ENCODE measurements around the gene RNF144A. TPM values are rescaled to one million over a fixed set of nuclear protein-coding genes. Genes with fewer than 3 reads are reported as not detected.

Gene RNF144A
- total RNA-seq, 6 experiments from 2014 or later: 1.2 to 3.2 (median 2.0) TPM

DNA sequence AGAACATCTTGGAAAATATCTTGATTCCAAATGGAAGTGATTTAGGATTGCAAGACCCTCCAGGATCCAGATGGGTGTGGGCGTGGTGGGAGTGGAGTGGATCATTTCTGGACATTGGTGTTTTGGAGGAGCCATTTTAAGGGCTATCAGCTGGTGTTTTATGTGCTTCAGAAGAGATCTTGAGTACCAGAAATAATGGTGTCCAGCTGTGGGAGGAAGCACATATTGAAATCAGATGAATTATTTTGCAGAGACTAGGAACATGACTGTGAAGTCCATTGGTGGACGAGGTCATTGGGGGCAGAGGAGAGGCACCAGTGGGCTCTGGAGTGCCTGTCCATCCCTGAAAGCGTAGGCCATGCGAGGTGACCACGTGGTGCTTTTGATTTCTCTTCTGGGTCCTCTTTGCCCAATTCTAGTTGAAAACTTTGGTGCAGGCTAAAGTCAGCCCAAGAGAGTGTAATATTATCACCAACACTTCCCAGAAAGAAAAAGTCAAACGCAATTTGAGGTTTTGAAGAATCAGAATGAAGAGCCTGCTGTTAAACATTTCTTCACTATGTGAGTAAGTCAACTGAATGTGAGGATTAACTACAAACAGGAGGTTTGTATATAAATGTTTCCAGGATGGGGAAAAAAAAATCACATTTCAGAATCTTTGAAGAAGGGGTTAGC is 31.6 kb downstream of the RNF144A start:
- TF ChIP-seq, protein P1, sequence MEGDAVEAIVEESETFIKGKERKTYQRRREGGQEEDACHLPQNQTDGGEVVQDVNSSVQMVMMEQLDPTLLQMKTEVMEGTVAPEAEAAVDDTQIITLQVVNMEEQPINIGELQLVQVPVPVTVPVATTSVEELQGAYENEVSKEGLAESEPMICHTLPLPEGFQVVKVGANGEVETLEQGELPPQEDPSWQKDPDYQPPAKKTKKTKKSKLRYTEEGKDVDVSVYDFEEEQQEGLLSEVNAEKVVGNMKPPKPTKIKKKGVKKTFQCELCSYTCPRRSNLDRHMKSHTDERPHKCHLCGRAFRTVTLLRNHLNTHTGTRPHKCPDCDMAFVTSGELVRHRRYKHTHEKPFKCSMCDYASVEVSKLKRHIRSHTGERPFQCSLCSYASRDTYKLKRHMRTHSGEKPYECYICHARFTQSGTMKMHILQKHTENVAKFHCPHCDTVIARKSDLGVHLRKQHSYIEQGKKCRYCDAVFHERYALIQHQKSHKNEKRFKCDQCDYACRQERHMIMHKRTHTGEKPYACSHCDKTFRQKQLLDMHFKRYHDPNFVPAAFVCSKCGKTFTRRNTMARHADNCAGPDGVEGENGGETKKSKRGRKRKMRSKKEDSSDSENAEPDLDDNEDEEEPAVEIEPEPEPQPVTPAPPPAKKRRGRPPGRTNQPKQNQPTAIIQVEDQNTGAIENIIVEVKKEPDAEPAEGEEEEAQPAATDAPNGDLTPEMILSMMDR (IDR thresholded peaks at IDR 0.05): no peak
- TF ChIP-seq POLR2A (IDR thresholded peaks at IDR 0.05): no peak
- no peaks in the 10 kb centered on the region for H3K27me3 ChIP-seq
- no peak overlapping the region for H3K4me3 ChIP-seq
- no peaks in the 10 kb centered on the region for H3K36me3 ChIP-seq
- WGBS (ENCODE audit: insufficient coverage, low coverage, low lambda C conversion rate, missing lambda C conversion rate): 85% methylated on average over 6 of the region's 6 CpGs
- intact Hi-C loops (cut with DNase I): no loop called here
- ATAC-seq: no peak
- H3K27ac ChIP-seq: no peak overlapping the region
- DNase-seq: no peak
- H3K4me1 ChIP-seq: no peaks in the 10 kb centered on the region
- no peaks in the 10 kb centered on the region for H3K9me3 ChIP-seq

DNA sequence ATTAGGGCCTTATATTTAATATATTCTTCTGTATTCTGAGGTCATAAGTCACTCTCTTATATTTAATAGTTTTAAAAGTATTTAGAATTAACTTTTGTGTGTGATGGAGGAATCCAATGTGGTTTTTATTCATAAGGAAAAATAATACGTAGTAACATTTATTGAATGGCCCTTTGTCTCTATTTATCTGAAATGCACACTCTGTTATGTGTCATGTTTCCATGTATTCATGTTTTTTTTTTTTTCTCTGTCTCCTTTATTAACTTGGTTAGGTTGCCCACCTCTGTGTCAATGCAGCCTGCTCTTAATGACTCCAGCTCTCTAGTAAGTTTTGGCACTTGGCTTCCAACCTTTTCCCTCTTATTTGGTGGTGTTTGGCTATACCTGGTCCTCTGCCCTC is 33.8 kb downstream of the RNF144A start:
- no peak overlapping the region for H3K27ac ChIP-seq
- no peak overlapping the region for H3K4me3 ChIP-seq
- no peak for ATAC-seq
- no peak for DNase-seq
- H3K27me3 ChIP-seq: no peaks in the 10 kb centered on the region
- no peaks in the 10 kb centered on the region for H3K9me3 ChIP-seq
- intact Hi-C loops (cut with DNase I): no loop called here
- TF ChIP-seq, protein P1 (IDR thresholded peaks at IDR 0.05): no peak
- TF ChIP-seq POLR2A (IDR thresholded peaks at IDR 0.05): no peak
- 73% methylated on average over 1 of the region's 1 CpG for WGBS (ENCODE audit: insufficient coverage, low coverage, low lambda C conversion rate, missing lambda C conversion rate)
- H3K36me3 ChIP-seq: no peaks in the 10 kb centered on the region
- H3K4me1 ChIP-seq: no peaks in the 10 kb centered on the region

DNA sequence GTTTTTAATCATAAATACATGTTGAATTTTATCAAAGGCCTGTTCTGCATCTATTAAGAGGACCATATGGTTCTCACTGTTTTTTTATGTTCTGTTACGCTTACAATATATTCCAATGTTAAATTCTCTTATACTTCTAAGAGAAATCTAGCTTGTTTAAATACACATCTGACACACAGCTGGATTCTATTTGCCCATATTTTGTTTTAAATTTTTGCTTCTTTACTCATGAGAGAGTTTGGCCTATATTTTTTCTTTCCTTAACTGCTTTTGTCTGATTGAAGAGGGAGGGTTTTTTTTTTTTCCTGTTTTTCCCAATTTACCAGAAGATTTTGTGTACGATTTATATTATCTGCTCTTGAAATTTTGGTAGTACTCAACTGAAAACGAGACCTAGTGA is 34.9 kb downstream of the RNF144A start:
- ATAC-seq (no peak), DNase-seq (no peak)
- no peak for TF ChIP-seq POLR2A (IDR thresholded peaks at IDR 0.05)
- Histone ChIP-seq H3K4me1 (no peaks in the 10 kb centered on the region), H3K9me3 (no peaks in the 10 kb centered on the region), H3K4me3 (no peak overlapping the region), H3K27ac (no peak overlapping the region), H3K36me3 (no peaks in the 10 kb centered on the region), H3K27me3 (no peaks in the 10 kb centered on the region)
- WGBS (ENCODE audit: insufficient coverage, low coverage, low lambda C conversion rate, missing lambda C conversion rate): 59% methylated on average over 3 of the region's 3 CpGs
- intact Hi-C loops (cut with DNase I): no loop called here

DNA sequence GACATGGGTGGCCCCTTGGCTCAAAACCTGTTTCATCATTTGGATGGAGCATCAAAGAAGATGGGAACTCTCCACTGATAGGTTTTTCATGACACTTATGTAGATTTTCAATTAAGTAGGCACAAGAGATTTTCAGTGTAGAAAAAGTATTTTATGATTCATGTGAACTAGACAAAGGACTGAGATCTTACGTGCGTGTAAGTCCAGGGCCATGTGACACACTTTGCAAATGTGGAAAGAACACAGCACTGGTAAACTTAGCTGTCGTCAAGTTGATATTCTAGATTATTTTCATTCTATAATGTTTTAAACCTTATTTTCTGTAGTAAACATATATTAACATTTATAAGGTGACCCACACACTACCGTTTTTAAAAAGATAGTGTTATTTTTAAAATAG is 37.4 kb downstream of the RNF144A start:
- ATAC-seq (no peak), DNase-seq (no peak)
- intact Hi-C loops (cut with DNase I): no loop called here
- TF ChIP-seq, protein P1 (IDR thresholded peaks at IDR 0.05): no peak
- TF ChIP-seq POLR2A (IDR thresholded peaks at IDR 0.05): no peak
- no peaks in the 10 kb centered on the region for H3K36me3 ChIP-seq
- H3K4me1 ChIP-seq: no peaks in the 10 kb centered on the region
- no peaks in the 10 kb centered on the region for H3K9me3 ChIP-seq
- H3K27me3 ChIP-seq: no peaks in the 10 kb centered on the region
- H3K4me3 ChIP-seq: no peak overlapping the region
- WGBS (ENCODE audit: insufficient coverage, low coverage, low lambda C conversion rate, missing lambda C conversion rate): 77% methylated on average over 4 of the region's 4 CpGs
- no peak overlapping the region for H3K27ac ChIP-seq

DNA sequence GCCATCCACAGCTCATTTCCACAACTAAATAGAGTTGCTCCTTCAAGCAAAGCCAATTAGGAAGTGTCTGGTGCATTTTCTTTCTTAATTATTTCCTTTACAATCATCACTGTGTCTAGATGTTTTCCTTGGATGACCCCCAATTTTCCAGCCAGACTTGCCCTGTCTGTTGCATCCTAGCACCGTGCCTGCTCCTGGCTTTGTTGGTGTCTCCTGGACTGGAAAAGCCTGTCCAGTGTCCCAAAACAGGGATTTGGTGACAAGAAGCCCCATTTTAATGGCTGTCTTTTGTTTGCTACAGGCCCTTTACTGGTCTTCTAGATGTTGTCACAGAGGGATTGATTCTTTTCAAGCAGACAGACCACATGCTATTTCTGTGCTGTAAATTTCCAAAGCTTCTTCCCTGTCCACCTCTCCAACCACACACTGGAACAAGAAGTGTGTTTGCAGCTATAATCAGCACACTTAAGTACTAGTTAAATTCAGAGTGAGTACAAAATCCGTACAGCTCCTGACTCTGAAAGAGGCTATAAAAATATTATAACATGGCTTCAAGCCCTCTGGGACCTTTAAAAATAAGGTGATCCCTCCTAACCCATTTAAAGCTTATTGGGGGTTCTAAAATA is 38.4 kb downstream of the RNF144A start:
- intact Hi-C loops (cut with DNase I): no loop called here
- Histone ChIP-seq H3K9me3 (no peaks in the 10 kb centered on the region), H3K4me1 (no peaks in the 10 kb centered on the region), H3K27me3 (no peaks in the 10 kb centered on the region), H3K27ac (no peak overlapping the region), H3K36me3 (no peaks in the 10 kb centered on the region), H3K4me3 (no peak overlapping the region)
- ATAC-seq (no peak), DNase-seq (no peak)
- TF ChIP-seq, protein P1 (IDR thresholded peaks at IDR 0.05): no peak
- no peak for TF ChIP-seq POLR2A (IDR thresholded peaks at IDR 0.05)
- 82% methylated on average over 2 of the region's 2 CpGs for WGBS (ENCODE audit: insufficient coverage, low coverage, low lambda C conversion rate, missing lambda C conversion rate)

All from right lobe of liver (tissue), 6 donors.